Activated CD4-positive, alpha-beta memory T cell treated with anti-CD3 and anti-CD28 coated beads, Interleukin-2, amount 10 ng/mL, durations not matched to agents 7 days and 5 days (primary cell): Measurements from ENCODE around the gene KCNQ4. TPM values are rescaled to one million over a fixed set of nuclear protein-coding genes. Genes with fewer than 3 reads are reported as not detected.

Experiments used
- CTCF ChIA-PET: fragments of 350-600 bp; sonication (Branson Sonifier 250); formaldehyde crosslinking; loops from one replicate; lab custom pipeline; 2021; ENCODE audit warnings: antibody characterized with exemption, inconsistent platforms; lab: Charles Lee
- POLR2A ChIA-PET: fragments of 350-600 bp; sonication (Branson Sonifier 250); formaldehyde crosslinking; loops from one replicate; lab custom pipeline; 2021; ENCODE audit warnings: antibody characterized with exemption; lab: Charles Lee
- DNase-seq: peaks from one replicate; pipeline ENCODE4 v3.0.0-alpha.2; 2020
- H3K27ac Mint-ChIP-seq: one replicate; pipeline ENCODE4 v1.8.0; 2021; ENCODE audit warnings: mild to moderate bottlenecking, mixed read lengths
- H3K27me3 Mint-ChIP-seq: one replicate; pipeline ENCODE4 v1.8.0; 2021; ENCODE audit warnings: mixed read lengths
- H3K36me3 Mint-ChIP-seq: one replicate; pipeline ENCODE4 v1.8.0; 2021; ENCODE audit warnings: low read depth, mixed read lengths
- H3K4me1 Mint-ChIP-seq: one replicate; pipeline ENCODE4 v1.8.0; 2021; ENCODE audit warnings: mixed read lengths
- H3K4me3 Mint-ChIP-seq: one replicate; pipeline ENCODE4 v1.8.0; 2021; ENCODE audit warnings: mild to moderate bottlenecking, mixed read lengths
- H3K9me3 Mint-ChIP-seq: one replicate; pipeline ENCODE4 v1.8.0; 2021; ENCODE audit warnings: mixed read lengths
- total RNA-seq, 2 experiments: library from RNA; stranded (reverse); gene quantifications; one replicate each; pipeline ENCODE4 v1.2.3, GENCODE V29; 2021

Gene KCNQ4
- total RNA-seq, 2 experiments from 2014 or later, result 0.45 to 0.60 TPM

DNA sequence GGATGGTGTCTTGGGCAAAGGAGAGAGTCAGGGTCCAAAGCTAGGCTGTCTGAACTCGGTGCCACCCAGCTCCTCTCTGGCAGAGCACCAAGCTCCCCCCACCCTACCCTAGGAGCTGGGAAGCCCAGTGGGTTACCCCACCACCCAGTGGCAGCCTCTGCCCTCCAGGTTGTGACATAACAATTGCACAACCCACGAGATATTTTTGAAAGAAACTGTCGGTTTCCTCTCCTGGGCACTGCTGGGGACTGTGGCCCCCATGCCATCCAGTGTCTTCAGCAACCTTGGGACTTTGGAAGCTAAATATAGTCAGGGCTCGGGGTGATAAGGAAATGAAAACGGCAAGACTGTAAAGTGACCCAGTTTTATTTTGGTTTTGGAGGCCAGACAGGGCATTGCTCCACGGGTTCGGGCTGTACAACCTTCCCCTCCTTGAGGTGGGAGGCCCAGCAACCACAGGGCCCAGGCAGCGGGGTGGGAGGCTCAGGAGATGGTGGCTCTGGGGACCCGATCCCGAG, 77.2 kb downstream of the KCNQ4 start:
- ChIA-PET CTCF (interaction anchor here (3.1 to 19.3 kb wide), 2 partner anchors 11 to 91 kb away, joined by 19 to 255 read pairs; no protein-coding TSS in a partner anchor), POLR2A (interaction anchor here (1.0 to 5.0 kb wide), 7 partner anchors 7 to 169 kb away, joined by 3 to 64 read pairs (median 14); partner anchors contain the start of genes CTPS1 and NFYC)
- Mint-ChIP-seq H3K36me3 (no peaks in the 10 kb centered on the region), H3K9me3 (no peaks in the 10 kb centered on the region), H3K27ac (peak overlapping the region; percentile 42), H3K4me3 (peak overlapping the region; percentile 69), H3K4me1 (peaks cover 24% of the 10 kb centered on the region), H3K27me3 (peaks cover 33% of the 10 kb centered on the region)
- no peak for DNase-seq

DNA sequence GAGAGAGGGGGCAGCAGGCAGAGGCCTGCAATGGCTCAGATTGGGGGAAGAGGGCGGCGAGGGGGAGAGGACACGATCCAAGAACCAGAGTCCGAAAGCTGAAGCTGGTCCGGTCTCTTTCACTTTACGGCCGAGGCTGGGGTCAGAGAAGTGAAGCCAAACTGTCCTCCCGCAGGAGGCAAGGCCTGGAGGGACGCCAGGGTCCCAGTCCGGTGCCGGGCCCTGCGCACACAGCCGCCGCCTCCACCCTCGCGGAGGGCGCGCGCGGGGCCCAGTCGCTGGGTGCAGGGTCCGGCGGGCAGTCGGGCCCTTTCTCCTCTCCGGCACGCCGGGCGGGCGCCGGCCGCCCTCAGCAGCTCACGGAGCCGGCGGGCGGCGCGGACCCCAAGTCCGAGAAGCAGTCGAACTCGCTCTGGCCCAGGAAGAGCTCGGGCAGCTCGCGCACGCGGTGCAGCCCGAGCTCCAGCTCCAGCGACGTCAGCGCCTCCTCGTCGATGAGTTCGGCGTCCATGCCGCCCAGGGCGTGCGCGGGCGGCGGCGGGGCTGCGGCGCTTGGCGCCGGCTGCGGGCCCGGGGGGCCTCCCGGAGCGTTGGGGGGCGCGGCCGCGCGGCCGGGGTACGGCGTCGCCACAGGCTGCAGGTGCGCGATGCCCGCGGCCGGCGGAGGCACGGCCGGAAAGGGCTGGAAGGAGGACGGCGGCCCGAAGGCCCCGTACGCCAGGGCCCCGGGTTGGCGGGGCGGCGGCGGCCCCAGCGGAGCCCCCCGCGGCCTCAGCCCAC, 77.8 kb downstream of the KCNQ4 start:
- CTCF ChIA-PET, result interaction anchor here (0.8 to 19.3 kb wide), 5 partner anchors 12 to 90 kb away, joined by 4 to 255 read pairs (median 6); no protein-coding TSS in a partner anchor
- Mint-ChIP-seq H3K36me3 (no peaks in the 10 kb centered on the region), H3K27ac (peak overlapping the region; percentile 42), H3K4me3 (peak overlapping the region; percentile 69), H3K4me1 (peaks cover 29% of the 10 kb centered on the region), H3K9me3 (no peaks in the 10 kb centered on the region), H3K27me3 (peaks cover 33% of the 10 kb centered on the region)
- POLR2A ChIA-PET, result interaction anchor here (1.0 to 5.0 kb wide), 10 partner anchors 8 to 461 kb away, joined by 3 to 64 read pairs (median 8); partner anchors contain the start of genes CTPS1 and NFYC
- DNase-seq, result peak; percentile 42

DNA sequence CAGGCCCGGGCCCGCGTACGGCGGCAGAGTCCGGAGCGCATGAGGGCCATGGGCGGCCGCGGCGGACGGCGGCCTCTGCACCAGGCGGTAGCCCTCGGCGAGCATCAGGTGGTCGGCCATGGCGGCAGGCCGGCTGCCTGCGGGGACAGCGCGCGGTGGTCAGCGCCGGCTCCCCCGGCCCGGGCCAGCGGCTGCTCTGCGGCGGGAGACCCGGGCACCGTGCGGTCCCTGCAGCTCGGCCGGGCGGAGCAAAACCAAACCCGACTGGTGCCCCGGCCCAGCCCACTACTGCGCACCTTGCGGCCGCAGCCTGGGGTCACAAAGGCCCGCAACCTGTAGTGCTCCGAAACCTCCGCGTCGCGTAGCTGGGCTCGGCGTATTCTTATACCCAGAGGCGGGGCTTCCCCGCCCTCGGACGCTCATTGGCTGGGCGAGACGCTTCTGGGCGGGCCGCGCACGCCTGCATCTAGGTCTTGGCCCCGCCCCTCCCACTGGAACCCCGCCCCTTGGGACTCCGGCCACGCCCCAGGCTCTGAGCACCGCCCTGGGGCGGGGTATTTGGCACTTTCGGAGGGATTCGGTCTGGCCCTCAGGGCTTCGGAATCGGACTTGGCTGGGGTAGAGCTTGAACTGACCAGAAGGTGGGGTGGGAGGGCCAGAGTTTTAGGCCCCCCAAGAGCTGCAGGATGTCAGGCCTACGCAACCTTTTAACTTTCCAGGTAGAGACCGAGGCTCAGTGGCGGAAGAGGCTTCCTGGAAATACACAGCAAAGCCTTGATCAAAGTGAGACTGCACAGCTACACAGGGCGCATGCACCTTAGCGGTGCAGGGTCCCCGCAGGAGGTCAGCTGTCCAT, 78.6 kb downstream of the KCNQ4 start, which contains the start of gene CITED4:
Gene CITED4, minus strand, starts transcription at position 356 of the 856 bp plus-strand sequence. Its CDS starts 236 bp downstream, at position 120.
- Mint-ChIP-seq H3K27me3 (peaks cover 31% of the 10 kb centered on the region), H3K4me1 (peaks cover 33% of the 10 kb centered on the region), H3K36me3 (no peaks in the 10 kb centered on the region), H3K27ac (peak within 1 kb of the TSS; percentile 95), H3K9me3 (no peaks in the 10 kb centered on the region), H3K4me3 (peak within 1 kb of the TSS; percentile 82)
- POLR2A ChIA-PET, result interaction anchor here (0.9 to 5.0 kb wide), 16 partner anchors 9 to 488 kb away, joined by 3 to 64 read pairs (median 4); partner anchors contain the start of genes CTPS1, NFYC and SMAP2
- CTCF ChIA-PET, result interaction anchor here (0.7 to 19.3 kb wide), 10 partner anchors 9 to 330 kb away, joined by 3 to 255 read pairs (median 4); partner anchors contain the start of genes NFYC and ZNF684
- peak; percentile 96 for DNase-seq

DNA sequence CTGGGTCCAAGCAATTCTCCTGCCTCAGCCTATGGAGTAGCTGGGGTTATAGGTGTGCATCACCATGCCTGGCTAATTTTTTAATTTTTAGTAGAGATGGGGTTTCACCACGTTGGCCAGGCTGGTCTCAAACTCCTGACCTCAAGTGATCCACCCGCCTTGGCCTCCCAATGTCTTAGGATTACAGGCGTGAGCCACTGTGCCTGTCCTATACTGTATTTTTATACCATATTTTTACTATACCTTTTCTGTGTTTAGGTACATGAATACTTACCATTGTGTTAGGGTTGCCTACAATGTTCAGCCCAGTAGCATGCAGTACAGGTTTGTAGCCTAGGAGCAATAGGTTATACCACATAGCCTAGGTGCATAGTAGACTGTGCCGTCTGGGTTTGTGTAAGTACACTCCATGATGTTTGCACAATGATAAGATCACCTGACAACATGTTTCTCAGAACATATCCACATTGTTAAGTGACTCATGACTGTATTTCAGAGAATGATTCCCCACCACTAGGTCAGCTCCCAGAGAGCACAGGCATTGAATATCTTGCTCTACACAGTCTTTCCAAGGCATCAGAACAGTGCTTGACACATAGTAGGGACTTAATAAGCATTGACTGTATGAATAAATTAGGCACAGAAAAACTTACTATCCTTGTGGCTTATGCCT, 84.6 kb downstream of the KCNQ4 start:
- peak overlapping the region; percentile 68 for H3K27ac Mint-ChIP-seq
- CTCF ChIA-PET, result interaction anchor here (1.0 to 2.3 kb wide), 4 partner anchors 8 to 85 kb away, joined by 3 to 10 read pairs (median 4); no protein-coding TSS in a partner anchor
- H3K36me3 Mint-ChIP-seq, result peaks cover 8% of the 10 kb centered on the region
- no peaks in the 10 kb centered on the region for H3K27me3 Mint-ChIP-seq
- POLR2A ChIA-PET, result interaction anchor here (1.0 to 2.3 kb wide), 4 partner anchors 8 to 135 kb away, joined by 3 to 9 read pairs (median 3); no protein-coding TSS in a partner anchor
- H3K4me3 Mint-ChIP-seq, result no peak overlapping the region
- peak; percentile 26 for DNase-seq
- H3K4me1 Mint-ChIP-seq, result peaks cover 49% of the 10 kb centered on the region
- peaks cover 10% of the 10 kb centered on the region for H3K9me3 Mint-ChIP-seq

DNA sequence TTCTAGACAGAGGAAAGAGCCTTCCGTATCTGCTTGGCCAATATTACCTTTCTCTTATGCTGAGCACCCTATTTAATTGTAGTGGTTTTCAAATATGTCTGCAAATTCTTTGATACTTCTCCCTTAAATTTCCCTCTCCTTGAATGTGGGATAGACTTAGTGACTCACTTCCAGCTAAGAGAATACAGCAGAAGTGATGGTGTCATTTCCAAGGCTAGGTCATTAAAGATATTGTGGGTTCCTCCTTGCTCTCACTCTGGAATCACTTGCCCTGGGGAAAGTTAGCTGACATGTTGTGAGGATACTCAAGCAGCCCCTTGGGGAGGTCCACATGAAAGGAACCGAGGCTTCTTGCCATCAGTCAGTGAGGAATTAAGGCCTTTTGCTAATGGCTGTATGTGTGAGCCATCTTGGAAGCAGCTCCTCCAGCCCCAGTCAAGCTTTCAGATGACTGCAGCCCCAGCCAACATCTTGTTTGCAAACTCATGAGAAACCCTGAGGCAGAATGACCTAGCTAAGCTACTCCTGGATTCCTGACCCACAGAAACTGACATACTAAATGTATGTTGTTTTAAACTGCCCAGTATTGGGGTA, 86.6 kb downstream of the KCNQ4 start:
- Mint-ChIP-seq H3K4me3 (no peak overlapping the region), H3K27me3 (no peaks in the 10 kb centered on the region), H3K27ac (no peak overlapping the region), H3K9me3 (peaks cover 10% of the 10 kb centered on the region), H3K36me3 (peaks cover 11% of the 10 kb centered on the region), H3K4me1 (peaks cover 52% of the 10 kb centered on the region)
- DNase-seq, result no peak
- CTCF ChIA-PET, result interaction anchor here (1.2 kb wide), 1 partner anchor 14 kb away, joined by 3 read pairs; no protein-coding TSS in a partner anchor
- POLR2A ChIA-PET, result interaction anchor here (7.8 kb wide), 1 partner anchor 8 kb away, joined by 64 read pairs; the partner anchor contains the start of gene CITED4

DNA sequence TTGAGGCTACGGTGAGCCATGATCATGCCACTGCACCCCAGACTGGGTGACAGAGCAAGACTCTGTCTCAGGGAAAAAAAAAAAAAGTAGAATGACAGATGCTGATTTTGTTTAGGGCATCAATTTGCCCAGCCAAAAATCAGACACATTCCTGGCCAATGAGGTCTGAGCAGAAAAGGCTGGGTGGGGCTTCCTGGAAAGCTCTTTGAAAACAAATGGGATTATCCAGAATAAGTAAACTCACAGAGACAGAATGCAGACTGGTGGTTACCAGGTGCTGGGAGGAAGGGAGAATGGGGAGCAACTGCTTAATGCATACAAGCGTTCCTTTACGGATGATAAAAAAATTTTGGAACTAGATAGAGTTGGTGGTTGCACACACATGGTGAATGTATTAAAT, 88.7 kb downstream of the KCNQ4 start:
- H3K4me3 Mint-ChIP-seq, result no peak overlapping the region
- H3K27me3 Mint-ChIP-seq, result no peaks in the 10 kb centered on the region
- ChIA-PET CTCF (interaction anchor here (1.0 kb wide), 1 partner anchor 78 kb away, joined by 3 read pairs; no protein-coding TSS in a partner anchor), POLR2A (interaction anchor here (7.8 kb wide), 1 partner anchor 10 kb away, joined by 64 read pairs; the partner anchor contains the start of gene CITED4)
- no peak overlapping the region for H3K27ac Mint-ChIP-seq
- no peak for DNase-seq
- H3K36me3 Mint-ChIP-seq, result peaks cover 25% of the 10 kb centered on the region
- peaks cover 64% of the 10 kb centered on the region for H3K4me1 Mint-ChIP-seq
- peaks cover 25% of the 10 kb centered on the region for H3K9me3 Mint-ChIP-seq

DNA sequence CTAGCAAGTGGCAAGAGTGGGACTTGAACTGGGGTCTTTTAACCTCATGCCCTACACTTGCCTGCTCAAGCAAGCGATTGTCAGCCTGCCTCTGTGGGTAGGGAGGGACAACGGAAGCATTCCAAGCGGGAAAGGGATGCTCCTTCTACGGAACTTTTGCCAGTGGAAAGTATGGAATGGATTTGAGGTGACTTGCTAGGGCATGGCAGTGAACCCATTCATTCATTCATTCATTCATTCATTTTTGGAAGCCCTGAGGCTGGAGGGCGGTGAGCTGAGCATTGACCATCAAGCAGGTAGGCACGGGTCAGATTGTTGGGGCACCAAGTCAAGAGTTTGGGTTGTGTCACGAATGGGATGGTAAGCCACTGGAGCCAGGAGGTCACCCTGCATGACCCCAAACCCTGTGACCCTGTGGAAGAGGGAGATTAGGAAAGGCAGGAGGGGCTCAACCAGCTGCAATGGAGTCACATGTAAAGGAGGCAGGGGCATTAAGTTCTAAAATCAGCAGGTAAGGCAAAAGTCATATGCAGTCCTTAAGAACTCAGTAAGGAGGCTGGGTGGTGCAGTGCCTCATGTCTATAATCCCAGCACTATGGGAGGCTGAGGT, 90.4 kb downstream of the KCNQ4 start:
- H3K27ac Mint-ChIP-seq, result no peak overlapping the region
- no peak for DNase-seq

DNA sequence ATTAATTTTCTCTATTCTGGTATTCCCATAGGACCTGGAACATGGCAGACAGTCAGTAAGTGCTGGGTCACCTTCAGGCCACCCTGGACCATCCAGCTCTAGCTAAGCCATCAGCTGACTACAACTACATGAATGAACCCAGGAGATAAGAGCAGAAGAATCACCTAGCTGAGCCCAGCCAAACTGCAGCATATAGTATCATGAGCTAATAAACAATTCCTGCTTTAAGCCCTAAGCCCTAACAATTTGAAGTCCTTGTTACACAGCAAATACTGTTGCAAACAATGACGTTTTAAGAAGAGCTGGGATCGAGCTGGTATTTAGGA, 92.8 kb downstream of the KCNQ4 start:
- peaks cover 59% of the 10 kb centered on the region for H3K4me1 Mint-ChIP-seq
- peaks cover 14% of the 10 kb centered on the region for H3K9me3 Mint-ChIP-seq
- CTCF ChIA-PET, result interaction anchor here (0.6 to 4.9 kb wide), 9 partner anchors 8 to 642 kb away, joined by 3 to 39 read pairs (median 4); partner anchors contain the start of gene CITED4
- no peak for DNase-seq
- H3K27me3 Mint-ChIP-seq, result no peaks in the 10 kb centered on the region
- POLR2A ChIA-PET, result interaction anchor here (1.0 to 7.8 kb wide), 6 partner anchors 9 to 104 kb away, joined by 3 to 64 read pairs (median 6); partner anchors contain the start of genes CITED4 and CTPS1
- H3K36me3 Mint-ChIP-seq, result peaks cover 17% of the 10 kb centered on the region
- H3K4me3 Mint-ChIP-seq, result no peak overlapping the region
- H3K27ac Mint-ChIP-seq, result peak overlapping the region; percentile 91

More for the DNA sequence above, 90.4 kb downstream of the KCNQ4 start:
- peaks cover 25% of the 10 kb centered on the region for H3K9me3 Mint-ChIP-seq
- peaks cover 25% of the 10 kb centered on the region for H3K36me3 Mint-ChIP-seq
- POLR2A ChIA-PET, result interaction anchor here (7.8 kb wide), 1 partner anchor 11 kb away, joined by 64 read pairs; the partner anchor contains the start of gene CITED4
- no peaks in the 10 kb centered on the region for H3K27me3 Mint-ChIP-seq
- CTCF ChIA-PET, result interaction anchor here (1.9 to 4.9 kb wide), 2 partner anchors 12 to 77 kb away, joined by 6 to 39 read pairs; partner anchors contain the start of gene CITED4
- H3K4me3 Mint-ChIP-seq, result no peak overlapping the region
- peaks cover 63% of the 10 kb centered on the region for H3K4me1 Mint-ChIP-seq

DNA sequence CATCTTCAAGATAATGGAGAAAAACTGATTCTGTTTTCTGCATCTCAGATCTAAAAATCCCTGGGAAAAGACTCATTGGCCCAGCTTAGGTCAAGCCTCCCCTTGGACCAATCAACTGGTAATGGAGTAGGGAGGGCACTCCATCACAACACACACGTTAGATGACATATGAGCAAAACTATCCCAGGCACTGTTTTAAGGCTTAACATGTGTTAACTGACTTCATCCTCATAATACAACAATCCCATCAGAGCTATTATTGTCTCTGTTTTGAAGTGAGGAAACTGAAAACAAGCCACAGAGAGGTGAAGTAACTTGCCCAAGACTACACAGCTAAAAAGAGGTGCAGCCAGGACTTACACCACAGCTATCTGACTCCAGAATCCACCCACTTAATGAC, 93.3 kb downstream of the KCNQ4 start:
- H3K27ac Mint-ChIP-seq, result peak overlapping the region; percentile 18

DNA sequence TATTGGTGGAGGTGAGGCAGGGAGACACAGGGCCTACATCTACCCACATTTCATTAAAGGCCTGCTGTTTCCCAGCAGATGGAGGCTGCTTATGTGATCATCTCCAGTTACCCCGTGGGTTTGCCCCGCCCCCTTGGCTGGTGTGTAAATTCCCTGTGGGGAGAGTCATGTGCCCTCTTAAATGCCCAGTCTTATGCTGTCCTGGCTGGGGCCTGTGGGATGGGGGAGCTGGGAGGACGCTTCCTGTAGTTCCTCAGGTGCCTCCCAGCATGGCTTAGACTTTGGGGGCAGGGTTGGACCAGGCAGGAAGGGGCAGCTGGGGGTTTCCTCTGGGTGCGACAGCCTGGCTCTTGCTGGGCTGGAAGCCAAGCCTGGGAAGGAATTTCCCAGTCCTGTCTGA, 94.1 kb downstream of the KCNQ4 start:
- Mint-ChIP-seq H3K4me3 (no peak overlapping the region), H3K27ac (no peak overlapping the region), H3K4me1 (peaks cover 52% of the 10 kb centered on the region), H3K36me3 (peaks cover 16% of the 10 kb centered on the region), H3K27me3 (peaks cover 4% of the 10 kb centered on the region), H3K9me3 (peaks cover 14% of the 10 kb centered on the region)
- ChIA-PET POLR2A (interaction anchor here (1.4 to 7.8 kb wide), 3 partner anchors 10 to 102 kb away, joined by 3 to 64 read pairs (median 9); partner anchors contain the start of genes CITED4 and CTPS1), CTCF (interaction anchor here (0.6 to 4.9 kb wide), 3 partner anchors 10 to 73 kb away, joined by 3 to 39 read pairs (median 3); no protein-coding TSS in a partner anchor)
- peak; percentile 26 for DNase-seq

More for the DNA sequence above, 93.3 kb downstream of the KCNQ4 start:
- Mint-ChIP-seq H3K27me3 (no peaks in the 10 kb centered on the region), H3K4me3 (no peak overlapping the region), H3K9me3 (peaks cover 14% of the 10 kb centered on the region), H3K4me1 (peaks cover 59% of the 10 kb centered on the region), H3K36me3 (peaks cover 16% of the 10 kb centered on the region)
- ChIA-PET CTCF (interaction anchor here (0.6 to 4.9 kb wide), 7 partner anchors 9 to 642 kb away, joined by 3 to 39 read pairs (median 4); partner anchors contain the start of gene CITED4), POLR2A (interaction anchor here (1.0 to 7.8 kb wide), 6 partner anchors 9 to 103 kb away, joined by 3 to 64 read pairs (median 6); partner anchors contain the start of genes CITED4 and CTPS1)
- no peak for DNase-seq
